Epithelial cell of esophagus (primary cell): Measurements from ENCODE around the gene EPN3.

ENCODE experiments used
- DNase-seq: peaks from one replicate; pipeline ENCODE4 v3.0.0; 2010; ENCODE audit warnings: low read depth
- H3K4me3 ChIP-seq: 2 replicates; pipeline ENCODE4 v1.5.1; 2011; ENCODE audit warnings: mild to moderate bottlenecking, low read length, control low read depth
- TF ChIP-seq, protein P1 (sequence below): IDR thresholded peaks from 2 replicates; pipeline ENCODE4 v1.5.1; 2011; ENCODE audit warnings: low read depth, mild to moderate bottlenecking, low read length, control low read depth, inconsistent platforms; ENCODE audit not compliant: insufficient read depth; ENCODE audit errors: missing control alignments

EPN3 gene

DNA sequence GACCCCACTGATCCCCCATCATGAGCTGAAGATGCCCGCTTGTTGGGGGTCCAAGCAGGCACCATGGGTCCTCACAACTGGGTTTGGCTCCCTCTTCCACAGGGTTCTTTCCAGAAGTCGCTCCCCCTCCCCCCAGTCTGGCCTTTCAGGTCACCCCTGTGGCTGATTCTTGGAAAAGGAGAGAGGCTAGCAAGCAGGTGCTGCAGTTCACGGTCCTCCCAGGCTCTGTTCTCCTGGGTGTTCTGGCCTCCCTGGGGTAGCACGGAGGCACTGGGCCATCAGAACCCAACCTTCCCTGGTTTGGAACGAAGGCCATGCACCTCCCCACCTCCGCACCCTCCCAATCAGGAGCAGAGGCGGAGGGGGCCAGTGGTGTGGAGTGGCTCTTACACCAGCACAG lies 46.9 kb downstream of the EPN3 start:
- DNase-seq, result no peak
- H3K4me3 ChIP-seq, result no peak overlapping the region
- TF ChIP-seq, protein P1, sequence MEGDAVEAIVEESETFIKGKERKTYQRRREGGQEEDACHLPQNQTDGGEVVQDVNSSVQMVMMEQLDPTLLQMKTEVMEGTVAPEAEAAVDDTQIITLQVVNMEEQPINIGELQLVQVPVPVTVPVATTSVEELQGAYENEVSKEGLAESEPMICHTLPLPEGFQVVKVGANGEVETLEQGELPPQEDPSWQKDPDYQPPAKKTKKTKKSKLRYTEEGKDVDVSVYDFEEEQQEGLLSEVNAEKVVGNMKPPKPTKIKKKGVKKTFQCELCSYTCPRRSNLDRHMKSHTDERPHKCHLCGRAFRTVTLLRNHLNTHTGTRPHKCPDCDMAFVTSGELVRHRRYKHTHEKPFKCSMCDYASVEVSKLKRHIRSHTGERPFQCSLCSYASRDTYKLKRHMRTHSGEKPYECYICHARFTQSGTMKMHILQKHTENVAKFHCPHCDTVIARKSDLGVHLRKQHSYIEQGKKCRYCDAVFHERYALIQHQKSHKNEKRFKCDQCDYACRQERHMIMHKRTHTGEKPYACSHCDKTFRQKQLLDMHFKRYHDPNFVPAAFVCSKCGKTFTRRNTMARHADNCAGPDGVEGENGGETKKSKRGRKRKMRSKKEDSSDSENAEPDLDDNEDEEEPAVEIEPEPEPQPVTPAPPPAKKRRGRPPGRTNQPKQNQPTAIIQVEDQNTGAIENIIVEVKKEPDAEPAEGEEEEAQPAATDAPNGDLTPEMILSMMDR, result no peak

- no peak overlapping the region for H3K4me3 ChIP-seq
- no peak for DNase-seq
- TF ChIP-seq, protein P1, result no peak
These were observed 48.1 kb downstream of the EPN3 start for GRCh38 chr17:50580646-50581045.

GRCh38 chr17:50581316-50581715 lies 48.8 kb downstream of the EPN3 start:
- no peak for DNase-seq
- TF ChIP-seq, protein P1, result no peak
- H3K4me3 ChIP-seq, result no peak overlapping the region

DNA sequence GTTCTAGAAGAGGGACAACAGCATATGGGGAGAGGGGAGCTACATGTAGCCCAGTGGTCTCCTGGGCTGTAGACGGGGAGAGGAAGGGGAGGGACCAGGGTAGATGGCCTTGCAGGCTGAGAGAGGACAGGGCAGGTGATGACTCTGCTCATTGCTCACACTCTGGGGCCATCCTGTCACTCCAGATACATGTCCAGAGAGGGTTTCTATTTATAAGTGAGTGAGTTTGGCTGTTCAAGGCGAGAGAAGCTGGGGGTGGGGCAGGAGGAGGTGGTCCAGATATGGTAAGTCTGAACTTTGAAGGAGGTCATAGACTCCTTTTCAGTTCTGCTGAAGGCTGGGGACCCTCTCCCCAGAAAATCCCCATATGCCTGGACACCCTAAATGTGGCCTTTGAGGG lies 50.2 kb downstream of the EPN3 start:
- TF ChIP-seq, protein P1, result no peak
- no peak overlapping the region for H3K4me3 ChIP-seq
- DNase-seq, result no peak

- TF ChIP-seq, protein P1, result no peak
- H3K4me3 ChIP-seq, result no peak overlapping the region
- DNase-seq, result no peak
These were observed 51.1 kb downstream of the EPN3 start for GRCh38 chr17:50583641-50584040.

DNA sequence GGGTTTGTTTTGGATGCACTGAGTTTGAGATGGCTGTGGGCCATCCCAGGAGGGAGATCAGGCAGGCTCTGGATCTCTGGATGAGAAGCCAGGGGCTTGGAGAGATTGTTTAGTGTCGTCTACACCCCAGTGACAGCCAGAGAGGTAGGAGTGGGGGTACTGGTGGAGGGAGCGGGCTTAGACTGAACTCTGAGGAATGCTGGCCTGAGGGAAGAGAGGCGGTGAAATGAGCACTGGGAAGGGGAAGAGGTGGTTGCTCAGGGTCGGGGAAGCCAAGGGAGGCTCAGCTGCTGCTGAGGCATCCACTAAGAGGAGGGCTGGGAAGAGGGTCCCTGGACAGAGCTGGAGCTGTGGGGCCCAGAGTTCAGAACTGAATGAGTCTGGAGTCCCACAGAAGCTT lies 51.6 kb downstream of the EPN3 start:
- no peak for DNase-seq
- TF ChIP-seq, protein P1, result no peak
- H3K4me3 ChIP-seq, result no peak overlapping the region

- TF ChIP-seq, protein P1, result no peak
- H3K4me3 ChIP-seq, result no peak overlapping the region
- peak; percentile 60 for DNase-seq
These were observed 52.2 kb downstream of the EPN3 start for GRCh38 chr17:50584749-50585148.
